Measurements from ENCODE around the gene PCDH10. TPM values are rescaled to one million over a fixed set of nuclear protein-coding genes. Genes with fewer than 3 reads are reported as not detected.

Gene PCDH10
- total and polyA plus RNA-seq, 2 donors (not counting 3 experiments of a cell fraction or from before 2014, with no cell fraction given) = 56.5 to 91.0 TPM

- dilution Hi-C loops (cut with MboI; ENCODE audit: extremely low pct_ligation_motif_present, low sequenced_read_pairs) = no loop called here
- Histone ChIP-seq H3K4me3 (replicated peaks in 1 of 3; ENCODE audit: insufficient read depth in 1 of 3, low read depth in 1 of 3, low read length in 3 of 3) (no peak overlapping the region), H2AFZ (ENCODE audit: low read depth, low read length) (no peak overlapping the region), H3K36me3 (ENCODE audit: control insufficient read depth in 2 of 2, extremely low read depth in 1 of 2, insufficient read depth in 2 of 2, low read length in 2 of 2) (no peaks in the 10 kb centered on the region), H3K27ac (ENCODE audit: insufficient read depth, low read depth, low read length) (no peak overlapping the region), H3K4me1 (ENCODE audit: control insufficient read depth, extremely low read depth, insufficient read depth, low read length) (no peaks in the 10 kb centered on the region), H4K20me1 (replicated peaks; ENCODE audit: control insufficient read depth, extremely low read depth, insufficient read depth, low read length) (no peaks in the 10 kb centered on the region), H3K9me3 (replicated peaks; ENCODE audit: control insufficient read depth, insufficient read depth, low read length) (no peaks in the 10 kb centered on the region), H3K79me2 (ENCODE audit: control insufficient read depth, insufficient read depth, low read length) (no peaks in the 10 kb centered on the region), H3K4me2 (ENCODE audit: insufficient read depth, low read length) (no peak overlapping the region), H3K9me1 (replicated peaks; ENCODE audit: control insufficient read depth, extremely low read depth, insufficient read depth, low read length) (no peaks in the 10 kb centered on the region), H3K9ac (replicated peaks; ENCODE audit: extremely low read depth, insufficient read depth, low read length) (no peak overlapping the region), H3K27me3 (ENCODE audit: control insufficient read depth in 2 of 2, insufficient read depth in 2 of 2, low read length in 2 of 2) (no peaks in the 10 kb centered on the region)
- no TSS peak for BruUV-seq (replicated peaks)
- FAIRE-seq (no peak), DNase-seq (ENCODE audit: low read depth, low spot score) (no peak)
- ChIA-PET POLR2A (no interaction called here), CTCF (no interaction called here)
- intact Hi-C loops (cut with micrococcal nuclease) = no loop called here
- TF ChIP-seq POLR2A (IDR thresholded peaks at IDR 0.05; ENCODE audit: low read depth, low read length) = no peak
Observed at GRCh38 chr4:133102043-133102442, 47.1 kb upstream of the PCDH10 start.

GRCh38 chr4:133102612-133103409, 46.3 kb upstream of the PCDH10 start:
- Histone ChIP-seq H2AFZ (ENCODE audit: low read depth, low read length) (no peak overlapping the region), H3K4me3 (replicated peaks in 1 of 3; ENCODE audit: insufficient read depth in 1 of 3, low read depth in 1 of 3, low read length in 3 of 3) (no peak overlapping the region), H3K36me3 (ENCODE audit: control insufficient read depth in 2 of 2, extremely low read depth in 1 of 2, insufficient read depth in 2 of 2, low read length in 2 of 2) (no peaks in the 10 kb centered on the region), H3K9me3 (replicated peaks; ENCODE audit: control insufficient read depth, insufficient read depth, low read length) (no peaks in the 10 kb centered on the region), H3K27ac (ENCODE audit: insufficient read depth, low read depth, low read length) (no peak overlapping the region), H3K4me2 (ENCODE audit: insufficient read depth, low read length) (no peak overlapping the region), H3K27me3 (ENCODE audit: control insufficient read depth in 2 of 2, insufficient read depth in 2 of 2, low read length in 2 of 2) (no peaks in the 10 kb centered on the region), H4K20me1 (replicated peaks; ENCODE audit: control insufficient read depth, extremely low read depth, insufficient read depth, low read length) (no peaks in the 10 kb centered on the region), H3K9me1 (replicated peaks; ENCODE audit: control insufficient read depth, extremely low read depth, insufficient read depth, low read length) (no peaks in the 10 kb centered on the region), H3K9ac (replicated peaks; ENCODE audit: extremely low read depth, insufficient read depth, low read length) (no peak overlapping the region), H3K4me1 (ENCODE audit: control insufficient read depth, extremely low read depth, insufficient read depth, low read length) (no peaks in the 10 kb centered on the region), H3K79me2 (ENCODE audit: control insufficient read depth, insufficient read depth, low read length) (no peaks in the 10 kb centered on the region)
- dilution Hi-C loops (cut with MboI; ENCODE audit: extremely low pct_ligation_motif_present, low sequenced_read_pairs) = no loop called here
- intact Hi-C loops (cut with micrococcal nuclease) = no loop called here
- ChIA-PET POLR2A (no interaction called here), CTCF (no interaction called here)
- FAIRE-seq = no peak
- no peak for DNase-seq (ENCODE audit: low read depth, low spot score)
- no TSS peak for BruUV-seq (replicated peaks)
- TF ChIP-seq MAX (IDR thresholded peaks at IDR 0.05; ENCODE audit: insufficient read depth, insufficient read length) (no peak), JUN (IDR thresholded peaks at IDR 0.05; ENCODE audit: borderline replicate concordance, insufficient read depth, insufficient read length, low read depth) (no peak), GATA2 (IDR thresholded peaks at IDR 0.05; ENCODE audit: insufficient read depth, insufficient read length, low read depth, low read length) (no peak), POLR2A (IDR thresholded peaks at IDR 0.05; ENCODE audit: low read depth, low read length) (no peak), MYC (IDR thresholded peaks at IDR 0.05; ENCODE audit: low read depth, low read length) (no peak), FOS (IDR thresholded peaks at IDR 0.05; ENCODE audit: borderline replicate concordance, insufficient read depth, low read length) (no peak), POLR2AphosphoS5 (IDR thresholded peaks at IDR 0.05; ENCODE audit: insufficient read depth, low read depth, low read length) (no peak), EZH2 (IDR thresholded peaks at IDR 0.05; ENCODE audit: borderline replicate concordance, low read depth, low read length, severe bottlenecking) (no peak), CTCF (IDR thresholded peaks at IDR 0.05; ENCODE audit: extremely low read depth in 1 of 2, insufficient read depth in 1 of 2, low read depth in 1 of 2, low read length in 2 of 2) (no peak)

All from endothelial cell of umbilical vein (primary cell).